NCI-H187 (cell line): Measurements from ENCODE around the gene NLGN2.

ENCODE experiments used
- DNase-seq, 2 experiments: peaks; one replicate each; lab custom pipeline; 2025; lab: John Stamatoyannopoulos, UW

The NLGN2 gene

GRCh38 chr17:7392696-7393612 is 14.7 kb upstream of the NLGN2 start:
- DNase-seq = no peak

- peak in 1 of 2 experiments; percentile 40 for DNase-seq
Measured at GRCh38 chr17:7393613-7394451, 13.8 kb upstream of the NLGN2 start.

GRCh38 chr17:7394452-7395191 is 13.0 kb upstream of the NLGN2 start, which contains the start of gene PLSCR3:
Gene PLSCR3 (minus strand): TSS chr17:7394525. CDS start chr17:7394110, 415 bp downstream.
- DNase-seq = peak in 1 of 2 experiments; percentile 40

GRCh38 chr17:7396147-7396546 is 11.5 kb upstream of the NLGN2 start:
- DNase-seq = no peak

- no peak for DNase-seq
Measured at GRCh38 chr17:7398612-7399011, 9.0 kb upstream of the NLGN2 start.

GRCh38 chr17:7403043-7403726 is 4.5 kb upstream of the NLGN2 start:
- no peak for DNase-seq

- no peak for DNase-seq
Measured at GRCh38 chr17:7403727-7403976, 4.0 kb upstream of the NLGN2 start.

- peak; percentile 85 to 95 for DNase-seq
Measured at GRCh38 chr17:7403977-7404736, 3.5 kb upstream of the NLGN2 start, which contains the start of gene TMEM256. Gene TMEM256 (minus strand): TSS chr17:7404097. CDS start chr17:7404084, 13 bp downstream.

GRCh38 chr17:7404737-7405349 is 2.8 kb upstream of the NLGN2 start:
- no peak for DNase-seq

GRCh38 chr17:7405350-7406234 is 2.1 kb upstream of the NLGN2 start:
- no peak for DNase-seq

GRCh38 chr17:7406235-7406825 is 1.3 kb upstream of the NLGN2 start:
- DNase-seq = no peak

GRCh38 chr17:7407082-7407481 is 563 bp upstream of the NLGN2 start:
- no peak for DNase-seq

GRCh38 chr17:7408252-7408727 is 645 bp downstream of the NLGN2 start:
- DNase-seq = no peak

- DNase-seq = no peak
Measured at GRCh38 chr17:7408863-7409262, 1.2 kb downstream of the NLGN2 start.

- no peak for DNase-seq
Measured at GRCh38 chr17:7409716-7410115, 2.1 kb downstream of the NLGN2 start.

GRCh38 chr17:7410634-7411426 is 3.2 kb downstream of the NLGN2 start:
- DNase-seq = no peak

- DNase-seq = no peak
Measured at GRCh38 chr17:7411427-7411750, 3.7 kb downstream of the NLGN2 start.

- no peak for DNase-seq
Measured at GRCh38 chr17:7413346-7413985, 5.8 kb downstream of the NLGN2 start.
